Spleen (tissue), 11 donors: ENCODE data around the gene IGHMBP2. TPM values are rescaled to one million over a fixed set of nuclear protein-coding genes. Genes with fewer than 3 reads are reported as not detected.

Source experiments
- DNase-seq: peaks from one replicate; pipeline ENCODE4 v3.0.0-alpha.2; 2020
- H3K27ac ChIP-seq, 8 donors: fragments of 200-600 bp; sonication (generic) in 7 of 8; 1 replicate in 4 of 8; 2 replicates in 4 of 8; pipeline versions ENCODE4 v1.5.0 to v1.8.0; 2016 to 2021; ENCODE audit warnings: inconsistent platforms in 4 of 8, mild to moderate bottlenecking in 4 of 8, moderate library complexity in 1 of 8
- H3K27me3 ChIP-seq, 7 donors: fragments of 200-600 bp; sonication (generic) in 6 of 7; replicated peaks in 1 of 7; 1 replicate in 4 of 7; 2 replicates in 3 of 7; pipeline versions ENCODE4 v1.5.0 to v1.8.0; 2016 to 2021; ENCODE audit warnings: inconsistent platforms in 3 of 7, mild to moderate bottlenecking in 1 of 7
- H3K36me3 ChIP-seq, 6 donors: fragments of 200-600 bp; sonication (generic) in 5 of 6; 1 replicate in 4 of 6; 2 replicates in 2 of 6; pipeline versions ENCODE4 v1.5.0 to v1.8.0; 2016 to 2021; ENCODE audit warnings: inconsistent platforms in 2 of 6
- H3K4me1 ChIP-seq, 6 donors: fragments of 200-600 bp; sonication (generic) in 5 of 6; 1 replicate in 3 of 6; 2 replicates in 3 of 6; pipeline versions ENCODE4 v1.5.0 to v1.8.0; 2016 to 2021; ENCODE audit warnings: inconsistent platforms in 3 of 6
- H3K4me3 ChIP-seq, 8 donors: fragments of 200-600 bp; sonication (generic) in 7 of 8; 1 replicate in 4 of 8; 2 replicates in 4 of 8; pipeline versions ENCODE4 v1.5.0 to v1.8.0; 2016 to 2021; ENCODE audit warnings: inconsistent platforms in 4 of 8, mild to moderate bottlenecking in 4 of 8, moderate library complexity in 2 of 8
- H3K9me3 ChIP-seq, 8 donors: fragments of 200-600 bp; sonication (generic) in 7 of 8; 1 replicate in 4 of 8; 2 replicates in 4 of 8; pipeline versions ENCODE4 v1.5.0 to v1.8.0; 2016 to 2021; ENCODE audit warnings: inconsistent platforms in 4 of 8
- CTCF ChIP-seq, 11 experiments: fragments of 200-600 bp in 7 of 11; fragments of 450-650 bp in 4 of 11; sonication (generic) in 4 of 11; IDR thresholded peaks in 8 of 11; conservative IDR thresholded peaks in 3 of 11; 1 replicate in 7 of 11; 2 replicates in 4 of 11; pipeline versions ENCODE4 v1.4.0 to v1.8.0; 2016 to 2021; ENCODE audit warnings: antibody characterized with exemption in 11 of 11, inconsistent platforms in 4 of 11, mild to moderate bottlenecking in 1 of 11
- POLR2A ChIP-seq, 3 donors: fragments of 450-650 bp; IDR thresholded peaks; one replicate each; pipeline ENCODE4 v1.5.1; 2017; ENCODE audit warnings: antibody characterized with exemption in 3 of 3, mild to moderate bottlenecking in 1 of 3
- POLR2AphosphoS5 ChIP-seq, 3 donors: sonication (generic); formaldehyde crosslinking; IDR thresholded peaks; one replicate each; pipeline ENCODE4 v1.5.1; 2017; ENCODE audit warnings: antibody characterized with exemption in 3 of 3
- WGBS, 5 donors: extraction: QIAGEN DNeasy Blood & Tissue Kit in 3 of 5; methylation state at CpG; one replicate each; pipeline versions ENCODE4 v1.1.5 to v1.1.7; 2013 to 2018; 5-methylcytosine and 5-hydroxymethylcytosine counted together
- intact Hi-C: fragments of 100-400 bp; cut with DNase I; formaldehyde crosslinking; loops from one replicate; pipeline ENCODE4 v1.15.0; 2023; ENCODE audit warnings: low total_unique reads
- polyA plus RNA-seq, 3 donors: library from polyadenylated mRNA; stranded (reverse); fragments of 200-250 nt; gene quantifications; one replicate each; pipeline ENCODE4 v1.2.1, GENCODE V29; 2013
- total RNA-seq, 7 donors: library from RNA; depleted of rRNA in 3 of 7; stranded (reverse); fragments of >200 nt in 3 of 7; fragmentation: NEBNext Ultra II Directional in 4 of 7; extraction: Animal tissue kit (Norgen Biotek cat#: 25700) in 4 of 7; gene quantifications; one replicate each; pipeline versions ENCODE4 v1.1.0 to v1.2.1, GENCODE V29; 2016 to 2021
- donor health status: healthy with polysubstance abuse.
- donor health status: DM: no; HTN: no; CAD: no; lungs with moderate emphysema.
- donor health status: DM: no; HTN: no; CAD: no.
- donor health status: Bipolar disorder and iron deficiency.
- donor health status: healthy.
- donor health status: DM: no; HTN: no; CAD: no.
- donor health status: DM: yes; HTN: yes; CAD: no.

Gene IGHMBP2
- total and polyA plus RNA-seq, 10 donors: 8.2 to 31.6 (median 24.6) TPM

GRCh38 chr11:68936358-68936636 lies 32.6 kb downstream of the IGHMBP2 start:
- Histone ChIP-seq H3K9me3 (no peaks in the 10 kb centered on the region), H3K27me3 (no peaks in the 10 kb centered on the region), H3K4me1 (no peaks in the 10 kb centered on the region), H3K27ac (no peak overlapping the region), H3K4me3 (no peak overlapping the region), H3K36me3 (peaks cover 0 to 100% (median 76%) of the 10 kb centered on the region in 6 donors)
- 90 to 98% (median 95%) methylated on average over 7 to 10 of the region's 10 CpGs for WGBS, 5 donors
- TF ChIP-seq POLR2A (IDR thresholded peaks at IDR 0.05) (no peak), CTCF (IDR thresholded peaks at IDR 0.05 in 8 of 11, conservative IDR thresholded peaks at IDR 0.05 in 3 of 11) (no peak), POLR2AphosphoS5 (IDR thresholded peaks at IDR 0.05) (no peak)
- intact Hi-C loops: no loop called here
- peak; percentile 44 for DNase-seq

- no peak overlapping the region for H3K27ac ChIP-seq
- H3K4me1 ChIP-seq: no peaks in the 10 kb centered on the region
- peak; percentile 63 for DNase-seq
- TF ChIP-seq CTCF (IDR thresholded peaks at IDR 0.05 in 8 of 11, conservative IDR thresholded peaks at IDR 0.05 in 3 of 11): no peak
- no peak for TF ChIP-seq POLR2A (IDR thresholded peaks at IDR 0.05)
- no peak for TF ChIP-seq POLR2AphosphoS5 (IDR thresholded peaks at IDR 0.05)
- intact Hi-C loops: no loop called here
- no peaks in the 10 kb centered on the region for H3K27me3 ChIP-seq
- peaks cover 0 to 100% (median 73%) of the 10 kb centered on the region in 6 donors for H3K36me3 ChIP-seq
- 92 to 95% (median 93%) methylated on average over 25 to 29 of the region's 29 CpGs for WGBS, 5 donors
- H3K9me3 ChIP-seq: no peaks in the 10 kb centered on the region
- no peak overlapping the region for H3K4me3 ChIP-seq
Measured at GRCh38 chr11:68936676-68937620, 33.3 kb downstream of the IGHMBP2 start.

- Histone ChIP-seq H3K36me3 (peaks cover 0 to 92% (median 72%) of the 10 kb centered on the region in 6 donors), H3K4me1 (no peaks in the 10 kb centered on the region), H3K9me3 (no peaks in the 10 kb centered on the region), H3K27ac (no peak overlapping the region), H3K27me3 (no peaks in the 10 kb centered on the region), H3K4me3 (no peak overlapping the region)
- 91 to 98% (median 96%) methylated on average over 11 to 18 of the region's 18 CpGs for WGBS, 5 donors
- intact Hi-C loops: no loop called here
- peak; percentile 58 for DNase-seq
- TF ChIP-seq POLR2AphosphoS5 (IDR thresholded peaks at IDR 0.05) (no peak), CTCF (IDR thresholded peaks at IDR 0.05 in 8 of 11, conservative IDR thresholded peaks at IDR 0.05 in 3 of 11) (no peak), POLR2A (IDR thresholded peaks at IDR 0.05) (no peak)
Measured at GRCh38 chr11:68938088-68938487, 34.4 kb downstream of the IGHMBP2 start.

GRCh38 chr11:68938816-68939582 lies 35.3 kb downstream of the IGHMBP2 start:
- 83 to 94% (median 85%) methylated on average over 13 to 17 of the region's 17 CpGs for WGBS, 5 donors
- TF ChIP-seq POLR2AphosphoS5 (IDR thresholded peaks at IDR 0.05): peak in 1 of 3 donors; percentile 5
- TF ChIP-seq POLR2A (IDR thresholded peaks at IDR 0.05): no peak
- TF ChIP-seq CTCF (IDR thresholded peaks at IDR 0.05 in 8 of 11, conservative IDR thresholded peaks at IDR 0.05 in 3 of 11): no peak
- Histone ChIP-seq H3K4me3 (no peak overlapping the region), H3K4me1 (no peaks in the 10 kb centered on the region), H3K27ac (no peak overlapping the region), H3K9me3 (no peaks in the 10 kb centered on the region), H3K36me3 (peaks cover 0 to 83% (median 63%) of the 10 kb centered on the region in 6 donors), H3K27me3 (no peaks in the 10 kb centered on the region)
- DNase-seq: peak; percentile 41
- intact Hi-C loops: no loop called here
